HG03460 (cell line): ENCODE results near the gene SPEM2.
A peak's percentile ranks its signal among the peaks of the same experiment; 100 is the strongest.

Experiments
- ATAC-seq: cut with Tn5 transposase; IDR thresholded peaks from one replicate; pipeline ENCODE4 v1.9.1; 2021; ENCODE audit not compliant: unreplicated experiment

Gene SPEM2

GRCh38 chr17:7425316-7425715 lies at the start of gene SPEM2:
TSS of gene SPEM2 (plus strand) at chr17:7425616. CDS start at chr17:7425689, 73 bp downstream.
- ATAC-seq = no peak

- no peak for ATAC-seq
Measured at GRCh38 chr17:7379134-7379533, 46.3 kb upstream of the SPEM2 start.

- no peak for ATAC-seq
Measured at GRCh38 chr17:7380321-7380720, 45.1 kb upstream of the SPEM2 start.

- ATAC-seq = no peak
Measured at GRCh38 chr17:7380855-7381683, 44.3 kb upstream of the SPEM2 start, which contains the start of gene TNK1. TSS of gene TNK1 (plus strand) at chr17:7381089. CDS start at chr17:7382927, 1,838 bp downstream.

- ATAC-seq = no peak
Measured at GRCh38 chr17:7382901-7383300, 42.5 kb upstream of the SPEM2 start.

GRCh38 chr17:7383371-7383741 lies 42.1 kb upstream of the SPEM2 start:
- ATAC-seq = no peak

- peak; percentile 67 for ATAC-seq
Measured at GRCh38 chr17:7383742-7384488, 41.5 kb upstream of the SPEM2 start.

GRCh38 chr17:7384489-7385081 lies 40.8 kb upstream of the SPEM2 start:
- ATAC-seq = no peak

GRCh38 chr17:7388856-7389255 lies 36.6 kb upstream of the SPEM2 start:
- ATAC-seq = no peak

- ATAC-seq = no peak
Measured at GRCh38 chr17:7389924-7390910, 35.2 kb upstream of the SPEM2 start.

- no peak for ATAC-seq
Measured at GRCh38 chr17:7391307-7391706, 34.1 kb upstream of the SPEM2 start.

- no peak for ATAC-seq
Measured at GRCh38 chr17:7392696-7393612, 32.5 kb upstream of the SPEM2 start.

GRCh38 chr17:7393613-7394451 lies 31.6 kb upstream of the SPEM2 start:
- peak; percentile 43 for ATAC-seq

- ATAC-seq = peak; percentile 68
Measured at GRCh38 chr17:7394452-7395191, 30.8 kb upstream of the SPEM2 start, which contains the start of gene PLSCR3. TSS of gene PLSCR3 (minus strand) at chr17:7394525. CDS start at chr17:7394110, 415 bp downstream.

- no peak for ATAC-seq
Measured at GRCh38 chr17:7396147-7396546, 29.3 kb upstream of the SPEM2 start.

- no peak for ATAC-seq
Measured at GRCh38 chr17:7398612-7399011, 26.8 kb upstream of the SPEM2 start.

GRCh38 chr17:7403043-7403726 lies 22.2 kb upstream of the SPEM2 start:
- ATAC-seq = no peak

GRCh38 chr17:7403727-7403976 lies 21.8 kb upstream of the SPEM2 start:
- peak; percentile 20 for ATAC-seq
